NCI-H2081 (cell line): ENCODE measurements around the gene MCEMP1.

ENCODE experiments used
- DNase-seq, 2 experiments: peaks; one replicate each; lab custom pipeline; 2025; lab: John Stamatoyannopoulos, UW

Gene MCEMP1

GRCh38 chr19:7676854-7677253 is at the start of gene MCEMP1:
Gene MCEMP1 (plus strand): TSS chr19:7677090. CDS start chr19:7677121, 31 bp downstream.
- DNase-seq, result no peak

GRCh38 chr19:7627166-7627565 is 49.7 kb upstream of the MCEMP1 start:
- DNase-seq, result no peak

GRCh38 chr19:7628589-7629311 is 48.1 kb upstream of the MCEMP1 start:
- DNase-seq, result no peak

- peak; percentile 92 to 98 for DNase-seq
Observed at GRCh38 chr19:7629347-7630054, 47.4 kb upstream of the MCEMP1 start, which contains the start of the genes PET100 and XAB2. Gene PET100 (plus strand): TSS chr19:7629793. CDS start chr19:7629834, 41 bp downstream. Gene XAB2 (minus strand): TSS chr19:7629545. CDS start chr19:7629527, 18 bp downstream.

GRCh38 chr19:7631577-7631976 is 45.3 kb upstream of the MCEMP1 start:
- DNase-seq, result no peak

GRCh38 chr19:7632340-7633203 is 44.3 kb upstream of the MCEMP1 start:
- no peak for DNase-seq

GRCh38 chr19:7633698-7634097 is 43.2 kb upstream of the MCEMP1 start, which contains the start of gene PCP2:
Gene PCP2 (minus strand): TSS chr19:7633719. CDS start chr19:7633457, 262 bp downstream.
- no peak for DNase-seq

- DNase-seq, result no peak
Observed at GRCh38 chr19:7635670-7636069, 41.2 kb upstream of the MCEMP1 start.

- DNase-seq, result no peak
Observed at GRCh38 chr19:7636317-7636690, 40.6 kb upstream of the MCEMP1 start.

- DNase-seq, result peak; percentile 73 to 76
Observed at GRCh38 chr19:7636691-7637373, 40.1 kb upstream of the MCEMP1 start, which contains the start of gene STXBP2. Gene STXBP2 (plus strand): TSS chr19:7637110. CDS start chr19:7637150, 40 bp downstream.

- DNase-seq, result no peak
Observed at GRCh38 chr19:7637374-7638256, 39.3 kb upstream of the MCEMP1 start.

GRCh38 chr19:7638802-7639465 is 38.0 kb upstream of the MCEMP1 start:
- DNase-seq, result no peak

GRCh38 chr19:7639863-7640348 is 37.0 kb upstream of the MCEMP1 start:
- no peak for DNase-seq

- DNase-seq, result no peak
Observed at GRCh38 chr19:7640803-7641202, 36.1 kb upstream of the MCEMP1 start.

GRCh38 chr19:7641290-7642276 is 35.3 kb upstream of the MCEMP1 start:
- DNase-seq, result no peak

- DNase-seq, result no peak
Observed at GRCh38 chr19:7642295-7643030, 34.4 kb upstream of the MCEMP1 start.

- no peak for DNase-seq
Observed at GRCh38 chr19:7643031-7643415, 33.9 kb upstream of the MCEMP1 start.
